Activated CD8-positive, alpha-beta memory T cell treated with anti-CD3 and anti-CD28 coated beads for 4 hours (primary cell): ENCODE measurements around the gene BMPR2.
A peak's percentile ranks its signal among the peaks of the same experiment; 100 is the strongest.
"Not testable (repeated sequence)": the region's sequence is repeated elsewhere in the genome, so short reads cannot be mapped to it uniquely, and the experiment has no call there.

Experiments used
- DNase-seq, 2 donors: peaks; one replicate each; pipeline ENCODE4 v3.0.0-alpha.2; 2020; ENCODE audit warnings: low read depth in 2 of 2

The BMPR2 gene

DNA sequence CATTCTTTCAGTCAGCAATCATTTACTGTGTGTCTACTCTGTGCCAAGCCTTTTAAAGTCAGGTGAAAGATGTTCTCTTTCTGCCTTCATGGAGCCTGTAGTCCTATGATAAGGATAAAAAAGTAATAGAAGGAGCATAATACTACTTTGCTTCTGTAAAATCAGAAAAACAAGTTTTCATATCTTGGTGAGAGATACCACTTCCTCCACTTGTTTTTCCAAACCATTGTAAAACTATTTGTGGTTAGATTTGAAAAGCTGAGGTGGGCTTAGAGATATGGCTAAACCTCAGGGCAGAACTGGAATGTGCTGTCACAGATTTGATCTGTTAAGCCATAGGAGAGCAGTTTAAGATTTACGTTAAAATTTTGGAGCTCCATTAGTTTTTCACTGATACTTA, 153.9 kb downstream of the BMPR2 start:
- no peak for DNase-seq

DNA sequence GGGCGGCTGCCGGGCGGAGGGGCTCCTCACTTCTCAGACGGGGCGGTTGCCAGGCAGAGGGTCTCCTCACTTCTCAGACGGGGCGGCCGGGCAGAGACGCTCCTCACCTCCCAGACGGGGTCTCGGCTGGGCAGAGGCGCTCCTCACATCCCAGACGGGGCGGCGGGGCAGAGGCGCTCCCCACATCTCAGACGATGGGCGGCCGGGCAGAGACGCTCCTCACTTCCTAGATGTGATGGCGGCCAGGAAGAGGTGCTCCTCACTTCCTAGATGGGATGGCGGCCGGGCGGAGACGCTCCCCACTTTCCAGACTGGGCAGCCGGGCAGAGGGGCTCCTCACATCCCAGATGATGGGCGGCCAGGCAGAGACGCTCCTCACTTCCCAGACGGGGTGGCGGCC, 159.2 kb downstream of the BMPR2 start:
- DNase-seq, result not testable (repeated sequence)

- DNase-seq, result no peak
Measured at GRCh38 chr2:202541137-202541536, 165.0 kb downstream of the BMPR2 start.

- no peak for DNase-seq
Measured at GRCh38 chr2:202542142-202542541, 166.0 kb downstream of the BMPR2 start.

GRCh38 chr2:202545523-202545922, 169.4 kb downstream of the BMPR2 start:
- DNase-seq, result no peak

DNA sequence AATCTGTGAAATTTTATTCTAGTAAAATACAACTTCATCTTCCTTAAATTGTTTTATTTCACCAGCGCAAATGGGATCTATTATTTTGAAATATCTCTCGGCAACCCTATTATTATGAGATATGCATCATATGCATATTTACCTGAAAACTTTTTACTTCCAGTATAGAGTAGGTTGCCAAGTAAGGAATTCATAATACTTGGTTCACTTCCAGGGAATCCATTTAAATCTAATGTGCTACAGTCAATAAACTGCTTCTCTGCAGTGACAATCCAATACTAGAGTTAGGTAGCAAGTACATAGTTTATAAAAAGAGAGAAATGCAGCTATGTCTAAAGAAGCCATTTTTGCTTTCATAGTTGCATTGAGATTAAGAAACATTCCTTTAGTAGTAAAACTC, 169.8 kb downstream of the BMPR2 start:
- no peak for DNase-seq

GRCh38 chr2:202546499-202547141, 170.5 kb downstream of the BMPR2 start:
- not testable (repeated sequence) for DNase-seq

GRCh38 chr2:202548240-202548639, 172.1 kb downstream of the BMPR2 start:
- no peak for DNase-seq

GRCh38 chr2:202551000-202551399, 174.9 kb downstream of the BMPR2 start:
- not testable (repeated sequence) for DNase-seq

GRCh38 chr2:202555356-202555755, 179.2 kb downstream of the BMPR2 start:
- DNase-seq, result no peak

DNA sequence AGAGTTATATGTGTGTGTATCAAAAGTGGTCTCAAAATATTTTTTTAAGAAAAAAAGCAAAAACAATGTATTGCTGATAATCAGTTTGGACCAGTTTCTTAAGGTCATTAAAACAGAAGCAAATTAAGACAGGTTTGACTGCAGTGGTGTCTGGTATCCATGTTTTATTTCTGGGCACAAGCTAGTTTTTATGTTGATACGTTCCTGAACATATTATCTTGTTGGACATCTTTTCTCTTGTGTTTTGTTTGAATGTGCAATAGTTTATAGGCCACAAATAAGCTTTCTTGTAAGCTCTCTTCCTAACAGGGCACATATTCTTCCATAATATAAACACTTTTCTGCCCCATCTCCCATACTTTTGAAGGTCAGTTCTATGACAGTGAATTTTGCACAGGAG, 184.1 kb downstream of the BMPR2 start:
- no peak for DNase-seq

DNA sequence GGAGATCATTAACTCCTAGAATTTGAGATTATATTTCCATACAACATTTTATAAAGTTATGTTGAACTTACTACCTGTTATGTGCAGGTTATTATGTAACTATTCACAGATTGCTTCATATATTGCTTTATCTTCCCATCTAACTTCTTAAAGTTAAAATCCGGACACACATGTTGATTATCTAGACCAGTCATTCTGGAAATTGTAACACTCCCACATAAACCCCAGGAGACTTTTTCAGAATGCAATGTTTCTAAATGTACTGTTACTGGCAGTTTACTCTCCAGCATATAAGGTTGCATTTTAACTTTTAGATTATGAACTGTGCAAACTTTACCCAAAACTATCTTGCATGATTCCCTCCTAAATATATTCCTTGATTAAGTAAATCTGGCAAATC, 188.1 kb downstream of the BMPR2 start:
- no peak for DNase-seq

DNA sequence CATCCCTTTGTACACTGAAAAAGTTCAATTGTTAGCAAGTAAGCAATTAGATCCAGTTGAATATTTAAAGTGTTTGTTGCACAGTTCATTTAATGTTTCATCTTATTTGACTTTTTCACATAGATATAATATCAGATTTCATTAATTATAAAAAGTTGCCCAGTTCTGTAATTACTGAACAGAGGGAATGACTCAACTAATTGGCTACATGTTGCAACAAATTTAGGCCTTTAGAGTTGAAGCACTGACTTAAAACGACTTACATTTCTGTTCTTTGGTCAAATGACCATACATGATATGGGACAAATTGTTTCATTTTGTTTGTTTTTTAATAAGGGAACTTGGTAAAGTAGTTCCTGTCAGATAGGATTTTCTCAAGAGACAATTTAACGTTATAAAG, 190.2 kb downstream of the BMPR2 start:
- DNase-seq, result no peak

DNA sequence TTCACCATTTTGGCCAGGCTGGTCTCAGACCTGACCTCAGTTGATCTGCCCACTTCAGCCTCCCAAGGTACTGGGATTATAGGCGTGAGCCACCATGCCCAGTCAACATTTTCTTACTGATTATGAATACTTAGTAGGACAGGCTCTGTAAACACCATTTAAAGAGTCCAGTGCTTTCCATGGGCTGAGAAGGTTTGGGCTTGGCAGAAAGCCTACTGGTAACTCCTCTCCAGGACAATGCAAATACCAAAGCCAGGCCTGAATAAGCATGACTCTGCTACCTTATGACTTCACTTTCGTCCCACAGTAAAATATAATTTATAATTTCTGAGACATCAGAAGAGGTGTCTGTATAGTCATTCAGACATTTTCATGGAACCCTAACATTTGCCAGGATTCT, 198.4 kb downstream of the BMPR2 start:
- no peak for DNase-seq

DNA sequence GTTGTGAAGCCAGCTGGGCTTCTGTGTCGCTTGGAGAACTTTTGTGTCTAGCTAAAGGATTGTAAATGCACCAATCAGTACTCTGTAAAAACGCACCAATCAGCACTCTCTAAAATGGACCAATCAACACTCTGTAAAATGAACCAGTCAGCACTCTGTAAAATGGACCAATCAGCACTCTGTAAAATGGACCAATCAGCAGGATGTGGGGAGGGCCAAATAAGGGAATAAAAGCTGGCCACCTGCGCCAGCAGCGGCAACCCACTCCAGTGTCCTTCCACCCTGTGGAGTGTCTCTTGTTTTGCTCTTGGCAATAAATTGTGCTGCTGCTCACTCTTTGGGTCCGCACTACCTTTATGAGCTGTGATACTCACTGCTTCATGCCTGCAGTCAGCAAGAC, 199.1 kb downstream of the BMPR2 start:
- not testable (repeated sequence) for DNase-seq

GRCh38 chr2:202577250-202578183, 201.4 kb downstream of the BMPR2 start:
- no peak for DNase-seq

GRCh38 chr2:202582846-202583245, 206.7 kb downstream of the BMPR2 start:
- not testable (repeated sequence) for DNase-seq

- DNase-seq, result no peak
Measured at GRCh38 chr2:202583709-202584219, 207.6 kb downstream of the BMPR2 start.

GRCh38 chr2:202588647-202589581, 212.8 kb downstream of the BMPR2 start:
- DNase-seq, result peak; percentile 20 to 41

DNA sequence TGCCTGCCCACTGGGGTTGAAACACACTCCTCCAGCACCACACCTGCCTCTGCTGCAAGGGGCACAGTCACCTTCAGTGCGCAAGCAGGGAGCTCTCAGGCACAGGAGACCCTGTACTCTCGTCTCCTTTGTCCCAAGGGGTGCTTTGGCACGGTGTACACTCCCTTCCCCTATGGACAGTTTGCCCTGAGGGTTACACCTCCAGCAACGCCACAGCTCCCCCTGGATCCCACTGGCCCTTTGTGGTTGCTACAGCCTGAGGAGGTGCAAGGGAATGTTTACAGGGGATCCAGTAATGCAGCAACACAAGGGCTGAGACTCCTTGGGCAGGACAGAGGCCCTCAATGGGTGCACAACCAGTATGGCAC, 213.4 kb downstream of the BMPR2 start:
- DNase-seq, result no peak

DNA sequence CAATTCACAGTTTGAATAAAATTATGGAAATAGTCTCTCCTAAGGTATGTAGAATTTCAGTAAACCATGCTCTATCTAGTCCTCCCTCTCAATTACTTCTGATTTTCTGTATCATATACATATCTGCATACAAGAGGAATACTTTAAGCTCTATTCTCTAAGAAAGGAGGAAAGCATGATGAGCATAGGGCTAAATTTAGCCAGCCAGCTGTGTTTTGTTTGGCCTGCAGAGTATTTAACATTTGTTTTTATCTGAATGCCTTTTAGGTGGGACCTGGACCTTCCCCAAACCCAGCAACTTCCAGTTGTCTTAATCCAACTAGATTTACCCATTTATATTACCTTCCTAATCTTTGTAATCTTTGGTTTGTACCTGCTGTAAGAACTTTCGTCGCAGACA, 216.4 kb downstream of the BMPR2 start:
- no peak for DNase-seq

GRCh38 chr2:202599105-202599504, 223.0 kb downstream of the BMPR2 start:
- DNase-seq, result no peak
